HG03571 (cell line): Measurements from ENCODE around the gene WDR36.

Experiments
- ATAC-seq: cut with Tn5 transposase; IDR thresholded peaks from one replicate; pipeline ENCODE4 v1.9.1; 2021; ENCODE audit not compliant: unreplicated experiment

The WDR36 gene

DNA sequence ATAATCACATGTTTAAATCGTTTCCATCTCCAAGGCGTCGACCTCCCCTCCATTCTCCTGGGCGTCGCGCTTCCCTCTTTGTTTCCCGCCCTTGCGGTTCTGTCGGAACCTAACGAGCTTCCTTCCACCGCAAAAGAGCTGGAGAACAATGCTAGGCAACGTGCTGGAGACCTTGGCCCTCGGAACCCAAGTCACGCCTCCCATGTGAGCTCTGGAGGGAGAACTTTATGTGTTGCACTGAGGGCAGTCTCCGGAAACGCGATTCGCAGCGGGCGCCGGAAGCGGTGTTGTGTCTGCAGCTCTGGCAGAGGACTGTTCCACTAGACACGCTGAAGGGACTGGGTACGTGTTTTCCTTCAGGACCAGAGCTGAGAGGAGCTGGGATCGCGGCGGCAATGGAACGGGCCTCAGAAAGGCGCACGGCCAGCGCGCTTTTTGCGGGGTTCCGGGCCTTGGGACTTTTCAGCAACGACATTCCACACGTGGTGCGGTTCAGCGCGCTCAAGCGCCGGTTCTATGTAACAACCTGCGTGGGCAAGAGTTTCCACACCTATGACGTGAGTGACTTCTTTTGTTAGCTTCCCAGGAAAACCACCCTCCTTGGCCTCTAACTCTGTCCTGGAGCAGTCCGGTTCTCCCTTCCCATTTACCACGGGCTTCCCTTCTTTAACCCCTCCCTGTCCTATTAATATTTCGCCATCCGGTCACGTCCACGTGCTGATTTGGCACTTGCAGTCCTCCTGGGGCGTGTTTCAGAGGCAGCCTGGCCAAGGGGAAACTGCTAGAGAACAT, at the start of gene WDR36:
TSS of gene WDR36 (plus strand) at position 287 of the 792 bp plus-strand sequence. CDS start at position 396, 109 bp downstream.
- ATAC-seq, result peak; percentile 96

DNA sequence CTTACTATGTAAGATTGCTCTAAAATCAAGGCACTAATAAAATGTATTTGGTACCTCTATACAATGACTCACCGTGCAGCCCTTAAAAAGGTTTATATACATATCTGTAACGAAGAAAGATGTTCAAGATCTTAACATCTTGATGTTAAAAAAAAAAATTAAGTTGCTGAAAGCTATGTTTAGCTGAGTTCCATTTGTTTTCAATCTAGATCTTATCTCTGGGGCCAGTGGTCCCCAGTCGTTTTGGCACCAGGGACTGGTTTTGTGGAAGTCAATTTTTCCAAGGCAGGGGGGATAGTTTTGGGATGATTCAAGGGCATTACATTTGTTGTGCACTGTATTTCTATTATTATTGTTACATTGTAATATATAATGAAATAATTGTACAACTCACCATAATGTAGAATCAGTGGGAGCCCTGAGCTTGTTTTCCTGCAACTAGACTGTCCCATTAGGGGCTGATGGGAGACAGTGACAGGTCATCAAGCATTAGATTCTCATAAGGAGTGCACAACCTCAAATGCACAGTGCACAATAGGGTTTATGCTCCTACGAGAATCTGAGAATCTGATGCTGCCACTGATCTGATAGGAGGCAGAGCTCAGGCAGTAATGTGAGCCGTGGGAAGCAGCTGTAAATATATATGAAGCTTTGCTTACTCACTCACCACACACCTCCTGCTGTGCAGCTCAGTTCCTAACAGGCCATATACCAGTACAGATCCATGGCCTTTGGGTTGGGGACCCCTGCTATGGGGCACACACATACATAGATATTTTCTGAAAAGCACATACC, 48.2 kb upstream of the WDR36 start:
- no peak for ATAC-seq

DNA sequence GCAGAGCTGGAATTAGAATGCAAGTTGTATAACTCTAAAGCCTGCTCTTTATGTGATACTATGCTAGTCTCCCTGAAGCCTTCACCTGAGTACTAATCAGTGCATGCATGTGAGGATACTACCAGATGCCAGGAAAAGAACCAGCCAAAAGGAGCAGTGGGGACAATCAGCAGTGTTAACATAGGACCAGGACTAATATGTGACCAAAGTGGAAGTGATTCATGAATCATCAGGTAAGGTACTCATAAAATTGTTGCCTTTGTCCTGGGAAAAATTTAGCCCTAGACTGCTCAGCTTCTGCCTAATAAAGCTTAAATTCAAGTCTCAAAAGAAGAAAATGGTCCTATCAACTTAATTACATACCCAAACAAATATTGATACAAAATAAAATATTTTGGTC, 34.1 kb upstream of the WDR36 start:
- no peak for ATAC-seq

DNA sequence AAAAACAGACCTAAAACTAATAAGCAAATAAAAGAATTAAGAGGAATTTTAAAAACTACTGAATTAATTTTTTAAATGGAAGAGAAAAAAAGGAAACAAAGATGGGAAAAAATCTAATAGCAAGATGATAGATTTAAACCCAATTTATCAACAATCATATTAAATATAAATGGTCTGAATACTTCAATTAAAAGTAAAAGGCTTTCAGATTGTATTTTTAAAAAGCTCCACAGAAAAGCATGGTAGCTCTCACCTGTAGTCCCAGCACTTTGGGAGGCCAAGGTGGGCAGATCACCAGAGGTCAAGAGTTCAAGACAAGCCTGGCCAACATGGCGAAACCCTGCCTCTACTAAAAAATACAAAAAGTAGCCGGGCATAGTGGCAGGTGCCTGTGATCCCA, 32.0 kb upstream of the WDR36 start:
- no peak for ATAC-seq

DNA sequence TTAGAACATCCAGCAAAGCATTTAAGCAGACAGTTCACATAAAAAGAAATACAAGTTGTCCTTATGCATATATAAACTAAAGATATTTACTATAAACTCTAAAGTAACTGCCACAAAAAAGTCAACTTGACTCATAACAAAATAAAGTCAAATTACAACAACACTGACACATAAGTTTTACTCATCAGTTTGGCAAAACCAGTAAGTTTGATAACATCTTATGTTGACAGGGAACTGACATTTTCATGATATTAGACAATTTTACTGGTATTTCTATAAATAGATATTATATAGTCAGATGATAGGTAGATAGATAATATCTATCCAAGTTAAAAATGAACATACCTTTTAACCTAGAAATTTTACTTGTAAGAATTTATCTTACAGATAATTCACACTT, 30.5 kb upstream of the WDR36 start:
- no peak for ATAC-seq

DNA sequence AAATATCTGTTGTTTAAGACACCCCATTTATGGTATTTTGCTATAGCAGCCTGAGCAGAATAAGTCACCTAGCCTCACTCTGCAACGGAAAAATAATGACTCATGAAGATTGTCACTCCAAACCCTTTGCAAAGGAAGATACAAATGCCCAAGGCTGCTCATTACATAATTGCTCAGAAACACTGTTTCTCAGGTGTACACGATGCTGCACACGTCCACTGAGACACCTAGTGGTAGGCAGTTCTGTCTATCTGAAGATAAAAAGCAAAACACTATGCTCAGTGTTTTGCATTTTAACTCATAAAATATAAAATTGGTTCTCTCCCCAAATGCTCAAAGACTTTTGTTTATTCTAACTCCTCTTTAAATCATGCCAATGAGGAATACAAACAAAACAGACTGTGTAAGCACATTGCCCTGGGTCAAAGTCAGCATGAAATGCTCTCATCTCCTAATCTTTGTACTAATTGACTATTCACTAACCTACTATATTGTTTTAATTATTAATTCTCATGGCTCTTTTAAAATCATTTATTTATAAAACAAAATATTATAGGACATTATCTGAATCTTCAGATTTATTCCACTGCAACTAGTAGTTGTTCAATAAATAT, 28.3 kb upstream of the WDR36 start:
- ATAC-seq, result no peak

DNA sequence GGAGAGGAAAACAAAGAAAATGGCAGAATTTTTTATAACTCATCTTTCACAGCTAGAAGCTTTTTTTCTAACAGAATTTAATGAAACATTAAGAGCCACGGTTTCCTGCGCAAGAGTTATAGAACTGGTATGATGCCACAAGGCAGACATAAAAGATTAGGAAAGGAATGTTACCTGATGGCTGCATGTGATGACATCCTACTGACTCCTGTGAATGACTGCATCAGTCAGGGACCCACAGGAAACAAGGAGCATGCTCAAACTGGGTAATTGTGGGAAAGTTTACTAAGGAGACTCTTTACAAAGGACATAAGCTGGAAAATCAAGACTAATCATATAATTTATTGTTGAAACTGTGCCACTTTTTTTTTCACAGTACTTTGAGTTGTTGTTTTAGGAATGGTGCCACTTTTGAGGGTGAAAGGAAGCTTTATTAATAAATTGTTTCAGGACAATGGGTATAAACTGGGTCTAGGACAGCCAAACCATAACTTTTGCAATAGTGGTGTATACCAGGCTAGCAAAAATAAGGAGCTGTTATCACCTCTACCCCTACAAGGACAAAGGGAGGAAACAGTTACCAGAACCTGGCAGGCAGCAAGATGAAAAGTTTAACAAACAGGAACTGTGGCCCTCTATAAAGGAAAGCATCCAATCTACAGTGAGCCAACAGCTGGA, 25.7 kb upstream of the WDR36 start:
- no peak for ATAC-seq

DNA sequence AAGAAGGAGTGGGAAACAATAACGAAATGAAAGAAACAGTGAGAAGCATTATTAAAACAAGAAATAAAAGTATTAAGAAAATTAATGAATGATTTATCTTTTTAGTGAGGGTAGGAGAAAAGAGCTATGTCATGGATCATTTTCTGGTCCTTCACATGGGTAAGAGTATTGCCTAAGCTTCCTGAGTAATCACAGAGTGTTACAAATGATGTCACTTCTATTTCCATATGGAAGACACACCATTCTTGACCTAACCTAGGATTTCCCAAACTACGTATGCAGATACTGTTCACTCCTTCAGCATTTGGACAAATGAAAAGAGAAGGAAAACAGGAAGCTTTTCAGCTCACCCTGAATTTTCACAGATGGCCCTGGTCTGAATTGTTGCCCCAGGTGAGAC, 23.9 kb upstream of the WDR36 start:
- no peak for ATAC-seq

DNA sequence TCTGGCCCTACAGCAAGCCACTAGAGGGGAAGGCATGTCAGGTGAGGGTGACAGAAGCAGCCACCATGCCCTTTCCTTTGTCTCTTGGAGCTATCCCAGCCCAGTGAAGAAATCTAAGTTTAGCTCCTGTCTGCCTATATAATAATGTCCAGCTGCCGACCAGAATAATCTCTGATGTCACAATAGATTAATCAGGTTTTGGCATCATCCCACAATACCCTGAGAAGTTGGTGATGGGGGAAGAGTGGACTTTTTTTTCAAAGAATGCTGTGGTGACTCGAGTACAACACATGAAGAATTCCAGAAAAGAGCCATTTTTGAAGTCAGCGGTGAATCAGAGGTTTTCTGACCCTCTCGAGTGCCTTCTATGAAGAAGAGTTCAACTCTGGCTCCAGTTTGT, 22.3 kb upstream of the WDR36 start:
- no peak for ATAC-seq

DNA sequence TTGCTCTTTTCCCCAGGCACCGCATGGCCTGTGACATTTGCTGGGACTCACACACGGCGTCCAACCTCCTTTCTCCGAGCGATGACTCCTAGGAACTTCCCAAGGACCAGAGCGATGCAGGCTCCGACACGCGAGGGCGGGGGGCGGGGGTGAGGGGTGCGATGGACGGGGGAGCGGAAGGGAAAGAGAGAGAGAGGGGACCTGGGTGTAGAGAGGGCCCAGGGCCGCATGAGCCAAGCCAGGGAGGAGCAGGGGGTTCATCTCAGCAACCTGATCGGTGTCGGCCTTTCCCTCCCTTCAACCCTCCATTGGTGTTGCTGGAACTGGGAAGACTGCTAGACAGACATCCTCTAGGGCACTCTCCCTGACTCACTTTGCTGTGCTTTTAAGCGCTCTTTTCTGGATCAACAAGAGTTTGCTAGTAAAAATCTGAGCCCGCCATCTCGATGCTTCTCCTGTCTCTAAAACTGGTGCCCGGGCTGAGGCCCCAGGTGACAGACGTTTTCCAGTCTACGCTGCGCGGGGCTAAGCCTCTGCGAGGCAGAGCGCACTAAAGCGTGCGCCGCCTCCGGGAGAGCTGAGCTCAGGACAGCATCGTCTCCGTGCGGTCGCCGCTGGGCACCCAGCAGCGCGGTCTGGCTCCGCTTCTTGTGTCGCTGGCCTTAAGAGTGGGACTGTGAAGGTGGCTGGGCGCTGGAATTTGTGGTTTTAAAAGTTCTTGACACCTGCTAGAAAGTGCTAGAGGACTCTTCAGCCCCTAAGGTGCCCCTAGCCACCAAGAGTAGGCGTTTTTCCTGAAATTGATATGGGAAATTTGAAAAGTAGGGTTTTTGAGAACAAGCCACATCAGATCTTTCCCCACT, 21.6 kb upstream of the WDR36 start:
- ATAC-seq, result no peak

DNA sequence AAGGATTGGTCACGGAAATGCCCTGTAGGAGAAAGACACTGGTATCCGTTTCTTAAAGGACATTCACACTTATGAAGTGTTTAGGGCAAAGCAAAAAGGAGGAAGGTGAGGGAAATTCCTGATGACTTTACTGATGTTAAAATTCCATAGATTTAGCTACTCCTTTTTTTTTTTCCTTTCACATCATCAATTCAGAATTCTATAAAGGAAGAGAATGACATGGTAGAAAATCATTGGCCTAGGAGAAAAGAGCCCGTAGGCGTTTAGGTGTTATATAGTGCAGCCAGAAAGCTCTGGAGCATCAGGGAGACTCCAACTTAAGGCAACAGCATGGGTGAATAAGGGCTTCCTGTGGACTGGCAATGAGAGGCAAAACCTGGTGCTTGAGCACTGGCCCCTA, 20.7 kb upstream of the WDR36 start, which contains the start of gene TSLP:
TSS of gene TSLP (plus strand) at position 301 of the 400 bp plus-strand sequence. CDS start 178 bp downstream, outside the sequence.
- no peak for ATAC-seq

DNA sequence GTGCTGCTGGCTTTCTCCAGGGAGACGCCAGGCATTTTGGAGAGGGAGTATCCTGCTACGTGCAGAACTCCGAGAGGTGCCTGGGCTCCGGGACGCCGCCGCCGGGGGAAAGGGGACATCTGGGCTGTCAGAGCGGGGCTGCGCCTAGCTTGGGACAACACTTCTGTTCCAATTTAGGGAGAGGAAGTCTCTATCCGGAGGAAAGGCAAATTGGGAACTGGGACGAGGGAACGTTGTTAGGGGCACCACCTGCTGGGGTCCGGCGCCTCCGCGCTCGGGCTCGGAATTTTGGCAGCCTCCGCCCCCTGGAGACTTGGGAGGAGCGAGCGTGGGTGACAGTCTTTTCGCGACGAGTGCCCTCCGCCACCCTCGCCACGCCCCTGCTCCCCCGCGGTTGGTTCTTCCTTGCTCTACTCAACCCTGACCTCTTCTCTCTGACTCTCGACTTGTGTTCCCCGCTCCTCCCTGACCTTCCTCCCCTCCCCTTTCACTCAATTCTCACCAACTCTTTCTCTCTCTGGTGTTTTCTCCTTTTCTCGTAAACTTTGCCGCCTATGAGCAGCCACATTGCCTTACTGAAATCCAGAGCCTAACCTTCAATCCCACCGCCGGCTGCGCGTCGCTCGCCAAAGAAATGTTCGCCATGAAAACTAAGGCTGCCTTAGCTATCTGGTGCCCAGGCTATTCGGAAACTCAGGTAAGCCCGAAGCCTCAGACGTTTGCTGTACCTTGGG, 19.0 kb upstream of the WDR36 start:
- peak; percentile 67 for ATAC-seq

DNA sequence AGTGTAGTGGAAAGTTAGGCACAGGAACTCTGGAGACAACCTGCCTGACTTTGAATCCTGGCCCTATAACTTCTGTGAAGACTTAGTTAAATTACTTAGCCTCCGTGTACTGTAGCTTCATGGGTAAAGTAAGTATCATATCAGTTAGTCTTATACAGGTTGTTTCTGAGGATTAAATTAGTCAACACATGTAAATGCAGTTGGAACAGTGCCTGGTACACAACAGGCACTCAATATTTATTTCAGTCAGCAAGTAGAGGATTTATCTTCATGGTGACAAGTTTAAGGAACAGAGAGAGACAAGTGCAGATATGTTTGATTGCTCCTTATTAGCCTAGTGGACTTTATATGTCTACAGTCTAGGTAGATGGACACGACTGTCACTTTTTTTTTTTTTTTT, 17.9 kb upstream of the WDR36 start:
- no peak for ATAC-seq

DNA sequence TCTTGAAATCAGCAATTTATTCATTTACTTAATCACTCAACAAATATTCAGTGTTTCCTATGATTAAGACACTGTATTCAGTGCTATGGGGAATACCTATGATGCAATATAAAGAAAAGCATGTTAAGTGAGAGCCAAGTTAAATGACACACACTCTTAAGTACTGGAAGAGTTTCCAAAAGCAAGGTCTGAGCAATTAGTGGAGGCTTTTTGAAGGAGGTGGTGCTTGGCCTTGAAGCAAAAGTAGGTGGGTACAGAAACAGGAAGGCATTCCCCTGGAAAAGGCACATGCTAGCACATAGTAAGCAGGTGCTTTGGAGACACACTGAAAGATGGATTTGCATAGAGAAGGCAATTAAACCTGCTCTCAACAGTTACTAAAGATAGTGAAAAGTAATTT, 16.6 kb upstream of the WDR36 start:
- ATAC-seq, result no peak

DNA sequence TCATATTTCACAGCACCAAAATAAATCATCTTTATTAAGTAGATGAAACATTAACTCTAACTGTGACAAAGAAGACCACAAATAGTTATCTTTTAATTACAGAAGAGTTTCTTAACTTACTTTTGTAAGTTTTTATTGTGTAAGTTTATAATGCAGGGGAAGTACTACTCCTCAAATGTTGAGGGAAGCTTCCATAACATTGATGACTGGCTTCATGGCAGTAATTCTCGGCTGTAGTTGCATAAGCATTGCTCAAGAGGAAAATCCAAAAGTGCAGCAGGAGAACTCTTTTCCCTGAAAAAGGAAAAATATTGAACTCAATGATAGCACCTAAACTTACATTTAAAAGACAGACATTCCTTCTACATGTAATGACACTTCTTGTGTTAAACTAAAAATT, 16.1 kb upstream of the WDR36 start:
- ATAC-seq, result no peak

DNA sequence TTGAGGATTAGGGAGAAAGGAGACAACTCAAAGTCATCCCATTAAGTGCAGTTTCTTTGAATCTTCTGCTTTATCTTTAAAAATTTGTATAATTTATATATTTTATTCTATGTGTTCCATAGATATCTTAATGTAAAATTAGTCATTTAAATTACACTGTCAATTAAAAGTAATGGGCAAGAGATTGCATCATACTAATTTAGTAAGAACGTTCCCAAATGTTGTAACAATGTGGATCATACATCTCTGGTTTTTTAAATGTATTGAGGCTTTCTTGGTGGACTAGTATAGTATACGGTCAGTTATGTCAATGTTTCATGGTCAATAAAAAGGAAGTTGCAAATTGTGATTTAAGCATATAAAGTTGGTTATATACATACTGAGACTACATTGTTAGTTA, 14.5 kb upstream of the WDR36 start:
- ATAC-seq, result no peak

DNA sequence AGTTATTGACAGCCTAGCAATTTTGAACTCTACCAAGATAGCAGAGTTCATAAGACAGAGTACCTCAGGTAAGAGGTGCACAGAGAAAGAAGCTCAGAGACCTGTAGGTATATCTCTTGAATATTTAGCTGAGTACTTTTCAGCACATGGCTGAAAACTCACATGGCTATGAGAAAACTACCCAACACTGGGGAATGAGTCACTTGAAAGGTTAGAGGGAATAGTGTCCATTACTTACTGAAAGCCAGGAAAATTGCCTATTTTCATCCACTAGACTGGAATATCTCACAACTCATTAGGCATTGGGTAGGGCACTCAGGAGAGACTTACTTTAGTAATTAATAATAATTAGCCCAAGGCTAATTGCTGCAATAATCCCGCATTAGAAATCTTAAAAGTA, 12.3 kb upstream of the WDR36 start:
- no peak for ATAC-seq

DNA sequence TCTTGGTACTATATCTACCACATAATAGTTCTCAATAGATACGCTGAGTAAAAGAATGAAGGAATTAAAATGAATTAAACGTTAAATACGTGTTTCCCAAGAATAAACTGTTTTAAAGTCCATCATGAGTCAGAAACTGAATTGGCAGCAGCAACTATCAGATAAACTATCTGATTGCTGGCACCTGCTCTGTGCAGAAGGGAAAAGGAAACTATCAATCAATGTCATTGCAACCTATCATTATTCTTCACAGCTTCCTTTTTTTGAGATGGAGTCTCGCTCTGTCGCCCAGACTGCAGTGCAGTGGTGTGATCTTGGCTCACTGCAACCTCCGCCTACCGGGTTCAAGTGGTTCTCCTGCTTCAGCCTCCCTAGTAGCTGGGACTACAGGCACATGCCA, 8.8 kb upstream of the WDR36 start:
- ATAC-seq, result no peak

DNA sequence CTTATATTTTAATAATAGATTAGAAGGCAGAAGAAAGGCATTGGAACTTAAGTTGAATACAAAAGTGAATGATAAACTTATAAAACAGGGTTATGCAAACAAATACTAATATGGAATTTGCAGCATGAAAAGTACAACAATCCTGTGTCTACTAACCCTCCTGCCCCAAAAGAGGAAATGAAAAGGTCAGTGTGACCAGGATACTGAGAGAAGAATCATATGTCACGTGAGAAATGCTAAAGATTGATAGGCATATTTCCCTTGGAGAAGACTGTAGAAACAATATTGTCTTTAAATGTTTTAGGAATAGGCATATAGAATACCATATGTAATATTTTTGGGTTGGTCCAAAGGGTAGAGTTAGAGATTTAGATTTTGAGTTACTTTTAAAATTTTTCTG, 3.8 kb downstream of the WDR36 start:
- ATAC-seq, result no peak
